Thyroid gland (tissue), 4 donors: ENCODE results near the gene CYP21A2. TPM values are rescaled to one million over a fixed set of nuclear protein-coding genes. Genes with fewer than 3 reads are reported as not detected.

ENCODE experiments used
- DNase-seq, 2 donors: peaks; one replicate each; pipeline ENCODE4 v3.0.0-alpha.2; 2019
- H3K27ac ChIP-seq, 3 donors: fragments of 200-600 bp; sonication (generic); 1 replicate in 2 of 3; 2 replicates in 1 of 3; pipeline ENCODE4 v1.5.1; 2016 to 2019; ENCODE audit warnings: mild to moderate bottlenecking in 1 of 3, moderate library complexity in 1 of 3
- H3K27me3 ChIP-seq: fragments of 200-600 bp; sonication (generic); one replicate; pipeline ENCODE4 v1.5.1; 2019
- H3K36me3 ChIP-seq, 2 donors: fragments of 200-600 bp; sonication (generic); one replicate each; pipeline ENCODE4 v1.5.1; 2016 to 2019
- H3K4me1 ChIP-seq, 2 donors: fragments of 200-600 bp; sonication (generic); one replicate each; pipeline ENCODE4 v1.5.1; 2017 to 2019
- H3K4me3 ChIP-seq, 3 donors: fragments of 200-600 bp; sonication (generic); replicated peaks in 1 of 3; 1 replicate in 2 of 3; 2 replicates in 1 of 3; pipeline ENCODE4 v1.5.1; 2016; ENCODE audit warnings: mild to moderate bottlenecking in 1 of 3
- H3K9me3 ChIP-seq: fragments of 200-600 bp; sonication (generic); one replicate; pipeline ENCODE4 v1.5.1; 2017
- CTCF ChIP-seq, 6 experiments: fragments of 200-600 bp in 3 of 6; fragments of 450-650 bp in 3 of 6; sonication (generic) in 3 of 6; IDR thresholded peaks; one replicate each; pipeline ENCODE4 v1.5.1; 2016 to 2019; ENCODE audit warnings: antibody characterized with exemption in 6 of 6, mild to moderate bottlenecking in 2 of 6, inconsistent platforms in 1 of 6, moderate library complexity in 1 of 6
- POLR2A ChIP-seq, 2 donors: fragments of 450-650 bp; IDR thresholded peaks; one replicate each; pipeline ENCODE4 v1.6.1; 2017; ENCODE audit warnings: antibody characterized with exemption in 2 of 2, mild to moderate bottlenecking in 2 of 2, moderate library complexity in 1 of 2
- WGBS, 2 donors: methylation state at CpG; one replicate each; pipeline ENCODE4 v1.1.5; 2017; 5-methylcytosine and 5-hydroxymethylcytosine counted together
- intact Hi-C: fragments of 100-400 bp; cut with DNase I; formaldehyde crosslinking; loops from one replicate; pipeline ENCODE4 v1.15.1; 2023
- small RNA-seq: library from RNA; depleted of rRNA; stranded (forward); fragments of <200 nt; gene quantifications from one replicate; pipeline ENCODE3, GENCODE V24; 2016
- total RNA-seq, 4 donors: library from RNA; depleted of rRNA; stranded (reverse); fragments of >200 nt; gene quantifications; one replicate each; pipeline ENCODE4 v1.2.3, GENCODE V29; 2016

The CYP21A2 gene
- total RNA-seq, 4 donors from 2014 or later = 0.24 to 1.7 (median 0.33) TPM; not detected in 1

GRCh38 chr6:32086661-32087573, 48.7 kb downstream of the CYP21A2 start:
- peaks cover 12 to 35% of the 10 kb centered on the region in 2 donors for H3K4me1 ChIP-seq
- peak; percentile 38 to 49 for DNase-seq
- peak overlapping the region in 1 of 3 donors; percentile 10 for H3K4me3 ChIP-seq

GRCh38 chr6:32087574-32088486, 49.6 kb downstream of the CYP21A2 start:
- no peaks in the 10 kb centered on the region for H3K9me3 ChIP-seq
- H3K36me3 ChIP-seq = no peaks in the 10 kb centered on the region
- H3K27me3 ChIP-seq = no peaks in the 10 kb centered on the region
- TF ChIP-seq POLR2A (IDR thresholded peaks at IDR 0.05) (no peak), CTCF (IDR thresholded peaks at IDR 0.05) (peak in 5 of 6 experiments; percentile 17 to 84 (median 69))
- H3K4me1 ChIP-seq = peaks cover 21 to 42% of the 10 kb centered on the region in 2 donors
- H3K27ac ChIP-seq = peak overlapping the region; percentile 60 to 80 (median 66)
- H3K4me3 ChIP-seq = peak overlapping the region in 1 of 3 donors; percentile 10
- 44 to 45% methylated on average over 10 to 11 of the region's 50 CpGs for WGBS, 2 donors
- DNase-seq = peak; percentile 88 to 89
- intact Hi-C loops = no loop called here

More at GRCh38 chr6:32086661-32087573, 48.7 kb downstream of the CYP21A2 start:
- Histone ChIP-seq H3K27me3 (no peaks in the 10 kb centered on the region), H3K9me3 (no peaks in the 10 kb centered on the region), H3K27ac (peak overlapping the region in 2 of 3 donors; percentile 66 to 80), H3K36me3 (no peaks in the 10 kb centered on the region)
- 27 to 30% methylated on average over 4 to 28 of the region's 45 CpGs for WGBS, 2 donors
- TF ChIP-seq POLR2A (IDR thresholded peaks at IDR 0.05) (no peak), CTCF (IDR thresholded peaks at IDR 0.05) (no peak)
- intact Hi-C loops = no loop called here

GRCh38 chr6:32088487-32089049, 50.4 kb downstream of the CYP21A2 start:
- peaks cover 27 to 46% of the 10 kb centered on the region in 2 donors for H3K4me1 ChIP-seq
- H3K36me3 ChIP-seq = no peaks in the 10 kb centered on the region
- no peaks in the 10 kb centered on the region for H3K9me3 ChIP-seq
- intact Hi-C loops = no loop called here
- no peaks in the 10 kb centered on the region for H3K27me3 ChIP-seq
- no peak for DNase-seq
- H3K27ac ChIP-seq = peak overlapping the region in 2 of 3 donors; percentile 66 to 80
- TF ChIP-seq CTCF (IDR thresholded peaks at IDR 0.05) (no peak), POLR2A (IDR thresholded peaks at IDR 0.05) (no peak)
- 90 to 93% methylated on average over 13 to 14 of the region's 14 CpGs for WGBS, 2 donors
- no peak overlapping the region for H3K4me3 ChIP-seq

GRCh38 chr6:32089082-32089828, 51.0 kb downstream of the CYP21A2 start:
- intact Hi-C loops = no loop called here
- no peak for DNase-seq
- WGBS, 2 donors = 89 to 90% methylated on average over 9 to 10 of the region's 10 CpGs
- Histone ChIP-seq H3K36me3 (no peaks in the 10 kb centered on the region), H3K27me3 (no peaks in the 10 kb centered on the region), H3K4me1 (peaks cover 29 to 49% of the 10 kb centered on the region in 2 donors), H3K27ac (no peak overlapping the region), H3K9me3 (no peaks in the 10 kb centered on the region), H3K4me3 (no peak overlapping the region)
- TF ChIP-seq CTCF (IDR thresholded peaks at IDR 0.05) = no peak
- TF ChIP-seq POLR2A (IDR thresholded peaks at IDR 0.05) = no peak

Small RNA genes lying within 50 kb of the gene (small RNA-seq; reads per million reads assigned to genes)
- gene RNA5SP206 = 0.28 reads per million

Other genes with a start within 250 kb of the CYP21A2 start
- gene VARS1, start 242.7 kb upstream of the CYP21A2 start, total RNA-seq = 100 to 1,000 TPM in 1 of 4 donors, 10 to 100 TPM in 3; 33.8 to 120 (median 39.9) TPM
- 10 to 100 TPM; 29.2 to 48.4 (median 36.5) TPM for gene LSM2, start 231.4 kb upstream of the CYP21A2 start, total RNA-seq
- 1 to 10 TPM; 3.5 to 4.1 (median 3.9) TPM for gene HSPA1L, start 223.1 kb upstream of the CYP21A2 start, total RNA-seq
- 100 to 1,000 TPM; 148 to 320 (median 190) TPM for gene HSPA1A, start 222.9 kb upstream of the CYP21A2 start, total RNA-seq
- gene HSPA1B, start 210.7 kb upstream of the CYP21A2 start, total RNA-seq = 100 to 1,000 TPM; 194 to 330 (median 256) TPM
- 10 to 100 TPM; 54.4 to 98.1 (median 65.9) TPM for gene NEU1, start 175.6 kb upstream of the CYP21A2 start, total RNA-seq
- 10 to 100 TPM in 2 of 4 donors, 1 to 10 TPM in 2; 1.6 to 16.2 (median 7.7) TPM for gene SLC44A4, start 159.4 kb upstream of the CYP21A2 start, total RNA-seq
- 10 to 100 TPM; 26.9 to 47.7 (median 38.7) TPM for gene EHMT2, start 140.7 kb upstream of the CYP21A2 start, total RNA-seq
- gene ZBTB12, start 136.3 kb upstream of the CYP21A2 start, total RNA-seq = 1 to 10 TPM in 3 of 4 donors, under 1 TPM in 1; 0.94 to 2.9 (median 1.5) TPM
- gene C2, start 110.7 kb upstream of the CYP21A2 start, total RNA-seq = 1 to 10 TPM; 2.5 to 6.2 (median 4.4) TPM
- 10 to 100 TPM; 10.5 to 36.7 (median 16.4) TPM for gene CFB, start 92.3 kb upstream of the CYP21A2 start, total RNA-seq
- 100 to 1,000 TPM in 3 of 4 donors, 10 to 100 TPM in 1; 83.2 to 114 (median 106) TPM for gene NELFE, start 79.4 kb upstream of the CYP21A2 start, total RNA-seq
- gene SKIC2, start 79.2 kb upstream of the CYP21A2 start, total RNA-seq = 10 to 100 TPM; 35.1 to 47.1 (median 39.4) TPM
- 10 to 100 TPM; 21.3 to 36.4 (median 33.9) TPM for gene DXO, start 66.3 kb upstream of the CYP21A2 start, total RNA-seq
- 100 to 1,000 TPM; 181 to 401 (median 227) TPM for gene C4A, start 56.4 kb upstream of the CYP21A2 start, total RNA-seq
- gene C4B, start 23.6 kb upstream of the CYP21A2 start, total RNA-seq = 100 to 1,000 TPM; 233 to 370 (median 285) TPM
- 100 to 1,000 TPM in 2 of 4 donors, 10 to 100 TPM in 2; 42.2 to 112 (median 80.9) TPM for gene TNXB, start 70.9 kb downstream of the CYP21A2 start, total RNA-seq
- 10 to 100 TPM; 41.5 to 63.5 (median 57.3) TPM for gene ATF6B, start 89.8 kb downstream of the CYP21A2 start, total RNA-seq
- 10 to 100 TPM in 1 of 4 donors, 1 to 10 TPM in 3; 3.6 to 11.8 (median 6.8) TPM for gene FKBPL, start 91.9 kb downstream of the CYP21A2 start, total RNA-seq
- under 1 TPM in 3 of 4 donors, not detected in 1; 0.49 to 0.81 (median 0.67) TPM for gene PRRT1, start 113.5 kb downstream of the CYP21A2 start, total RNA-seq
- 10 to 100 TPM; 13.0 to 26.1 (median 24.1) TPM for gene PPT2, start 115.7 kb downstream of the CYP21A2 start, total RNA-seq
- 1 to 10 TPM; 2.3 to 9.8 (median 6.5) TPM for gene EGFL8, start 126.2 kb downstream of the CYP21A2 start, total RNA-seq
- 10 to 100 TPM; 48.6 to 69.2 (median 54.8) TPM for gene AGPAT1, start 137.7 kb downstream of the CYP21A2 start, total RNA-seq
- gene RNF5, start 140.0 kb downstream of the CYP21A2 start, total RNA-seq = 100 to 1,000 TPM in 3 of 4 donors, 10 to 100 TPM in 1; 64.0 to 114 (median 107) TPM
- 10 to 100 TPM; 10.3 to 70.6 (median 36.8) TPM for gene AGER, start 145.8 kb downstream of the CYP21A2 start, total RNA-seq
- gene PBX2, start 151.8 kb downstream of the CYP21A2 start, total RNA-seq = 10 to 100 TPM; 66.0 to 93.4 (median 74.2) TPM
- 1 to 10 TPM; 4.2 to 6.5 (median 5.5) TPM for gene GPSM3, start 154.2 kb downstream of the CYP21A2 start, total RNA-seq
- 10 to 100 TPM; 11.0 to 37.9 (median 17.5) TPM for gene NOTCH4, start 185.7 kb downstream of the CYP21A2 start, total RNA-seq